Measurements from ENCODE around the gene NDUFB10.

GRCh38 chr16:2005646-2006045 is 46.3 kb downstream of the NDUFB10 start:
- no peak for TF ChIP-seq GABPA (IDR thresholded peaks at IDR 0.05; ENCODE audit: low read depth)
- no peak for TF ChIP-seq JUND (IDR thresholded peaks at IDR 0.05)
- no peak for TF ChIP-seq CTCF (IDR thresholded peaks at IDR 0.05)
- TF ChIP-seq RCOR1 (IDR thresholded peaks at IDR 0.05; ENCODE audit: low read length): no peak
- TF ChIP-seq GATA2 (CRISPR knock-in tag; IDR thresholded peaks at IDR 0.05): no peak
- no peak for TF ChIP-seq TAF1 (IDR thresholded peaks at IDR 0.05; ENCODE audit: borderline replicate concordance, low read depth, low read length)
